GM13976 (cell line): ENCODE data around the gene CGB1.
"Not testable (repeated sequence)": the region's sequence is repeated elsewhere in the genome, so short reads cannot be mapped to it uniquely, and the experiment has no call there.

Experiments used
- DNase-seq: peaks from one replicate; pipeline ENCODE4 v3.0.0; 2012; ENCODE audit warnings: low spot score
- in situ Hi-C: fragments of 300-500 bp; cut with MboI; formaldehyde crosslinking; loops from one replicate; pipeline ENCODE4 v1.12.0; 2022; ENCODE audit warnings: low sequenced_read_pairs, mixed read lengths, inconsistent platforms; ENCODE audit not compliant: unreplicated experiment
- TF ChIP-seq, protein P1 (sequence below): IDR thresholded peaks from 2 replicates; pipeline ENCODE4 v1.5.1; 2012; ENCODE audit warnings: borderline replicate concordance, mild to moderate bottlenecking; ENCODE audit not compliant: insufficient read depth; ENCODE audit errors: extremely low read depth, missing control alignments, control extremely low read depth

CGB1 gene

DNA sequence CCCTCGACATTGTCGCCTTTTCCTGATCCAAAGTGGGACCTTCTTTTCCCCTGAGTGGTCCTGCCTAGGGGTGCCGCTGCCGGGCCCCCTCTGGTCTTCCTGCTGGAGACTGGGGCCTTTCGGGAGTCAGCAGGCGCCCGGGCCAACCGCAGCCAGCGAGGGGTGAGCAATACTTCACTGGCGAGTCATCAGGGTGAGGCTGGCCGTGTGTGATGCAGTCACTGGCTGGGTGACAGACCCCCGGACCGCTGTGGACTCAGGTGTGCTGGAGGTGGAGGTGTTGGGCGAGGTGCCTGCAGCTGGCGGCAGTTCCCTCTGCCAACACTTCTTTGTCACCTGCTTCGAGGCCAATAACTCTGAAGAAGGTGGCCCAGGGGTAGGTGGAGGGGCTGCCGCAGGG is 5.5 kb upstream of the CGB1 start:
- in situ Hi-C loops = no loop called here
- TF ChIP-seq, protein P1, sequence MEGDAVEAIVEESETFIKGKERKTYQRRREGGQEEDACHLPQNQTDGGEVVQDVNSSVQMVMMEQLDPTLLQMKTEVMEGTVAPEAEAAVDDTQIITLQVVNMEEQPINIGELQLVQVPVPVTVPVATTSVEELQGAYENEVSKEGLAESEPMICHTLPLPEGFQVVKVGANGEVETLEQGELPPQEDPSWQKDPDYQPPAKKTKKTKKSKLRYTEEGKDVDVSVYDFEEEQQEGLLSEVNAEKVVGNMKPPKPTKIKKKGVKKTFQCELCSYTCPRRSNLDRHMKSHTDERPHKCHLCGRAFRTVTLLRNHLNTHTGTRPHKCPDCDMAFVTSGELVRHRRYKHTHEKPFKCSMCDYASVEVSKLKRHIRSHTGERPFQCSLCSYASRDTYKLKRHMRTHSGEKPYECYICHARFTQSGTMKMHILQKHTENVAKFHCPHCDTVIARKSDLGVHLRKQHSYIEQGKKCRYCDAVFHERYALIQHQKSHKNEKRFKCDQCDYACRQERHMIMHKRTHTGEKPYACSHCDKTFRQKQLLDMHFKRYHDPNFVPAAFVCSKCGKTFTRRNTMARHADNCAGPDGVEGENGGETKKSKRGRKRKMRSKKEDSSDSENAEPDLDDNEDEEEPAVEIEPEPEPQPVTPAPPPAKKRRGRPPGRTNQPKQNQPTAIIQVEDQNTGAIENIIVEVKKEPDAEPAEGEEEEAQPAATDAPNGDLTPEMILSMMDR = no peak

DNA sequence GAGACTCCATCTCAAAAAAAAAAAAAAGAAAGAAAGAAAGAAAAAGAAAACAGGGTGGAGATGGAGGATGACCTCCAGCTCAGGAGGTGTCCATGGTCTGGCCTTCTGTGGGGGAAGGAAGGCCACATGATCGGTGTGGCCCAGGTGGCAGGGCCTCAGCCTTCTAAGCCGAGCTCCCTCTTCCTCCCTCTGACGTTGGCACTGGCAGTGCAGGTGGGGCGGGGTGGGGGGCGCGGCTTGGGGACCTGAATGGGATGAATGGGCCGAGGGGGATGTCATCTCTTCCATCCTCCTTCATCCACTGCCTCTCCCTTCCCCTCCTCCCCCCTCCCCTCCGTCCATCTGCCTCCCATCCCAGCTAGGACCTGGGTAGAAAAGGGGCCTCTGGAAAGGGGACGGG is 3.0 kb upstream of the CGB1 start:
- DNase-seq, in situ Hi-C loops: not testable (repeated sequence)

More for the DNA sequence above, 5.5 kb upstream of the CGB1 start:
- no peak for DNase-seq

DNA sequence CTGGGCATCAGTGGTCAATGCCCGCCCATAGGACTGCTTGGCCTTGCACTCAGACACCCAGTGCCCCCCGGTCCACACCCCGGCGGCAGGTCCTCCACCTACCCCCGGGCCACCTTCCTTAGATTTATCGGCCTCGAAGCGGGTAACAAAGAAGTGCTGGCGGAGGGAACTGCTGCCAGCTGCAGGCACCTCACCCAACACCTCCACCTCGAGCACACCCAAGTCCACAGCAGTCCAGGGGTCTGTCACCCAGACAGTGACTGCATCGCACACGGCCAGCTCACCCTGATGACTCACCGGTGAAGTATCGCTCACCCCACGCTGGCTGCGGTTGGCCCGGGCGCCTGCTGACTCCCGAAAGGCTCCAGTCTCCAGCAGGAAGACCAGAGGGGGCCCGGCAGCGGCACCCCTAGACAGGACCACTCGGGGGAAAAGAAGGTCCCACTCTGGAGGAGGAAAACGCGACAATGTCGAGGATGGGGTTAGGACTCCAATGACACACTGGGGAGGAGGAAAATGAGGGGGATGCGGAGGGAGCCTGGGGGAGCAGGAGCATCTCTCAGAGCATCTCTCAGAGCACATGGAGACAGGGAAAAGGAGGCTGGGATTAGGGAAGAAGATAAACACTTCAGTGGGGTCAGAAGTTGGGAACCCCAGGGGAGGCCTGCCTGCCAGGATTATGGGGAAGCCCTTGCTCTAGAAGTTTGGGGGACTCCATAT is 2.0 kb upstream of the CGB1 start:
- DNase-seq, in situ Hi-C loops: not testable (repeated sequence)

DNA sequence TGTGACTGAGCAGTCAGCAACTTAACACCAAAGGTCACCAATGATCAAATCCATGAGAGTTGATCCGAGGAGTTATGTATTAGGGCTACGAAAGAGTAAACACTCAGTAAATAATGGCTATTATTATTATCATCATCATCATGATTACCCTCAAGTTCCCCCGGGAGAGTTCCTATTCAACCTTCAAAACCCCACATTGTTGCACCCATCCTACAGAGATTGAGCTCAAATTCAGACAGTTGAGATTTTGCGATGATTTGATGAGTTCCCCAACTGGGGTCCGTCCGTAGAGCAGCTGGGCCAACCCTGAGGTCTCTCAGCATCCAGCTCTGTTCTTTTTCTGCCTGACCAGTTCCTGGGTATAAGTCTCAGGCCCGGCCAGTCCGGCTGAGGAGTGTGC is 1.4 kb upstream of the CGB1 start:
- in situ Hi-C loops, DNase-seq: not testable (repeated sequence)

DNA sequence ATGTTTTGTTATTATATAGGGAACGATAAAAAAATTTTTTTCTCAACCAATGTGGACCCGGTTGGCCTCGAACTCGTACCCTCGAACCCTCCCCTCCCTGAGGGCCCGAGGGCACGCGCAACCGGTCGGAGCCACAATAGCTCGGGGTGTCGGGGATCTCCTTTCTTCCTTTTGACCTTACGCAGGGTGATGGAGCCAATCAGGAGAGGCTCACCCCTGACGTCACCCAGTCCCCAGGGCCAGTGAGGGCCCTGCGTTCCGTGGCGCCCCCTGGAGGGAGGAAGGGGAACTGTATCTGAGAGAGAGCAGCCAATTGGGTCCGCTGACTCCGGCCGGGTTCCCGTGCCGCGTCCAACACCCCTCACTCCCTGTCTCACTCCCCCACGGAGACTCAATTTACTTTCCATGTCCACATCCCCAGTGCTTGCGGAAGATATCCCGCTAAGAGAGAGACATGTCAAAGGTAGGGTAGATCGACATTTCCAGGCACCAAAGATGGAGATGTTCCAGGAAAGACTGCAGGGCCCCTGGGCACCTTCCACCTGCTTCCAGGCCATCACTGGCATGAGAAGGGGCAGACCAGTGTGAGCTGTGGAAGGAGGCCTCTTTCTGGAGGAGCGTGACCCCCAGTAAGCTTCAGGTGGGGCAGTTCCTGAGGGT is 4.9 kb downstream of the CGB1 start, which contains the start of gene CGB2:
CGB2 (plus strand) TSS at position 249 of the 660 bp plus-strand sequence; CDS start at position 455, 206 bp downstream.
- in situ Hi-C loops = not testable (repeated sequence)
- TF ChIP-seq, protein P1 = peak; percentile 10
- peak; percentile 78 for DNase-seq

DNA sequence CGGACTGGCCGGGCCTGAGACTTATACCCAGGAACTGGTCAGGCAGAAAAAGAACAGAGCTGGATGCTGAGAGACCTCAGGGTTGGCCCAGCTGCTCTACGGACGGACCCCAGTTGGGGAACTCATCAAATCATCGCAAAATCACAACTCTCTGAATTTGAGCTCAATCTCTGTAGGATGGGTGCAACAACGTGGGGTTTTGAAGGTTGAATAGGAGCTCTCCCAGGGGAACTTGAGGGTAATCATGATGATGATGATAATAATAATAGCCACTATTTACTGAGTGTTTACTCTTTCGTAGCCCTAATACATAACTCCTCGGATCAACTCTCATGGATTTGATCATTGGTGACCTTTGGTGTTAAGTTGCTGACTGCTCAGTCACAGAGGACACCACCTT is 6.4 kb downstream of the CGB1 start:
- DNase-seq, in situ Hi-C loops: not testable (repeated sequence)

DNA sequence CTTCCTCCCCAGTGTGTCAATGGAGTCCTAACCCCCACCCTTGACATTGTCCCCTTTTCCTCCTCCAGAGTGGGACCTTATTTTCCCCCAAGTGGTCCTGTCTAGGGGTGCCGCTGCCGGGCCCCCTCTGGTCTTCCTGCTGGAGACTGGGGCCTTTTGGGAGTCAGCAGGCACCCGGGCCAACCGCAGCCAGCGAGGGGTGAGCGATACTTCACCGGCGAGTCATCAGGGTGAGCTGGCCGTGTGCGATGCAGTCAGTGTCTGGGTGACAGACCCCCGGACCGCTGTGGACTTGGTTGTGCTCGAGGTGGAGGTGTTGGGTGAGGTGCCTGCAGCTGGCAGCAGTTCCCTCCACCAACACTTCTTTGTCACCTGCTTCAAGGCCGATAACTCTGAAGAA is 6.9 kb downstream of the CGB1 start:
- in situ Hi-C loops, DNase-seq: not testable (repeated sequence)

DNA sequence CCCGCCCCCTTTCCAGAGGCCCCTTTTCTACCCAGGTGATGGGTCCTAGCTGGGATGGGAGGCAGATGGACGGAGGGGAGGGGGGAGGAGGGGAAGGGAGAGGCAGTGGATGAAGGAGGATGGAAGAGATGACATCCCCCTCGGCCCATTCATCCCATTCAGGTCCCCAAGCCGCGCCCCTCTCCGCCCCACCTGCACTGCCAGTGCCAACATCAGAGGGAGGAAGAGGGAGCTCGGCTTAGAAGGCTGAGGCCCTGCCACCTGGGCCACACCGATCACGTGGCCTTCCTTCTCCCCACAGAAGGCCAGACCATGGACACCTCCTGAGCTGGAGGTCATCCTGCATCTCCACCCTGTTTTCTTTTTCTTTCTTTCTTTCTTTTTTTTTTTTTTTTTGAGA is 8.0 kb downstream of the CGB1 start:
- in situ Hi-C loops, DNase-seq: not testable (repeated sequence)

DNA sequence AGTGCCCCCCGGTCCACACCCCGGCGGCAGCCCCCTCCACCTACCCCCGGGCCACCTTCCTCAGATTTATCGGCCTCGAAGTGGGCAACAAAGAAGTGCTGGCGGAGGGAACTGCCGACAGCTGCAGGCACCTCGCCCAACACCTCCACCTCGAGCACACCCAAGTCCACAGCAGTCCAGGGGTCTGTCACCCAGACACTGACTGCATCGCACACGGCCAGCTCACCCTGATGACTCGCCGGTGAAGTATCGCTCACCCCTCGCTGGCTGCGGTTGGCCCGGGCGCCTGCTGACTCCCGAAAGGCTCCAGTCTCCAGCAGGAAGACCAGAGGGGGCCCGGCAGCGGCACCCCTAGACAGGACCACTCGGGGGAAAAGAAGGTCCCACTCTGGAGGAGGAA is 11.1 kb downstream of the CGB1 start:
- in situ Hi-C loops, DNase-seq: not testable (repeated sequence)

DNA sequence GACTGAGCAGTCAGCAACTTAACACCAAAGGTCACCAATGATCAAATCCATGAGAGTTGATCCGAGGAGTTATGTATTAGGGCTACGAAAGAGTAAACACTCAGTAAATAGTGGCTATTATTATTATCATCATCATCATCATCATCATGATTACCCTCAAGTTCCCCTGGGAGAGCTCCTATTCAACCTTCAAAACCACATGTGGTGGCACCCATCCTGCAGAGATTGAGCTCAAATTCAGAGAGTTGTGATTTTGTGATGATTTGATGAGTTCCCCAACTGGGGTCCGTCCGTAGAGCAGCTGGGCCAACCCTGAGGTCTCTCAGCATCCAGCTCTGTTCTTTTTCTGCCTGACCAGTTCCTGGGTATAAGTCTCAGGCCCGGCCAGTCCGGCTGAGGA is 11.6 kb downstream of the CGB1 start:
- in situ Hi-C loops, DNase-seq: not testable (repeated sequence)

DNA sequence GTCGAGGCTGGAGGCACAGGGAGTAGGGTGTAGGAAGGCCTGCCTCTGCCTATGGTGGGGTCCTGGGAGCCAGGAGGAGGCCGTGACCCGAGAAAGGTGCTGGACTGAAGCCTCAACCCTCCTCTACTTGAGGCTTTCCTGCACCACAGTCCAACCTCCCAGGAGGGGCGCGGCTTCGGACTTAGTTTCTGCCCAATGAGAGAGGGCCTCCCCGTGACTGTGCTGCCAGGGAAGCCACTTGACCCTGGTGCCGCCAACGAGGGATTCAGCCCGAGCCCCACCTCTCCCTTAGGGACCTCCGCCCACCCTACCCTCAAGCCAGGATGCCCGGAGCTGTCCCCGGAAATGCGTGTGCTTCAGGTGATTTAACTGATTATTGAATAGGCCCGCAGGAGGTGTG is 12.5 kb downstream of the CGB1 start, which contains the start of gene CGB3:
CGB3 (minus strand) TSS at position 101 of the 400 bp plus-strand sequence. CDS start 362 bp downstream, outside the sequence.
- DNase-seq, in situ Hi-C loops: not testable (repeated sequence)

DNA sequence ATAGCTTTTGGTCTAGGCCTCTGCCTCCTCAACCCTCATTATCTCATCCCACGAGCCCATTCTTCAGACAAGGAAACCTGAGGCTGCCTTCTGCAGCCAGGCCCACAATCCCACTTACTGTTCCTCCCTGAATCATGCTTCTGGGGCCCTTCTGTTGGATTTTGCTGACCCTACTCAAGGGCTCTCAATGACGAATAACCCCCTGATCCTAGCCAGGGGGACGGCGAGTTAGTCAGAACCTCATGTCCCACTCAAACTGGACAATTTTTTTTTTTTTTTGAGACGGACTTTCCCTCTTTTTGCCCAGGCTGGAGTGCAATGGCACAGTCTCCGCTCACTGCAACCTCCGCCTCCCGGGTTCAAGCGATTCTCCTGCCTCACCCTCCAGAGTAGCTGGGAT is 14.6 kb downstream of the CGB1 start:
- TF ChIP-seq, protein P1 = no peak
- no peak for DNase-seq
- in situ Hi-C loops = no loop called here
